Hindlimb muscle (tissue), 1 donor: ENCODE measurements around the gene MYLK. TPM values are rescaled to one million over a fixed set of nuclear protein-coding genes. Genes with fewer than 3 reads are reported as not detected.

ENCODE experiments used
- DNase-seq: peaks from one replicate; pipeline ENCODE4 v3.0.0-alpha.2; 2013
- polyA plus RNA-seq: library from polyadenylated mRNA; unstranded; fragments of 120-200 nt; gene quantifications from one replicate; pipeline ENCODE4 v1.2.1, GENCODE V29; 2013; ENCODE audit not compliant: insufficient read length

The MYLK gene
- polyA plus RNA-seq, 1 donor, result 23.9 TPM

DNA sequence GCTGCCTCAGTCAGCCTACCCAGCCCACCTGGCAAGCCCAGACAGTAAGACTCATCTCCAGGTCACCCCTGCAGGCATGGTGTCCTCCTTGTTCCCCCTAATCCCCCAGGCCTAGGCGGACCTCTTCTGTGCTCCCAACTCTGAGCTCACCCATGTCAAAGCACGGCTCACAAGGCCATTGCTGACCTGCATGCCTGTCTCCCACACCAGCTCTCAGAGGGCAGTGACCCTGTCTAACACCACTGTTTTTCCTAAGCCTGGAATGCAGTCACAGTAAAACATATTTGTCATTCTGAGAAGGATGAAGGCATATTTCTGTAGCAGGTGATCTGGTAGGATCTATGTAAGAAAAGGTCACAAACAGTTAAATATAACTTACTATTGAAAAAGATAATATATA lies 189.0 kb downstream of the MYLK start:
- no peak for DNase-seq

GRCh38 chr3:123694366-123695087 lies 189.6 kb downstream of the MYLK start:
- DNase-seq, result no peak

DNA sequence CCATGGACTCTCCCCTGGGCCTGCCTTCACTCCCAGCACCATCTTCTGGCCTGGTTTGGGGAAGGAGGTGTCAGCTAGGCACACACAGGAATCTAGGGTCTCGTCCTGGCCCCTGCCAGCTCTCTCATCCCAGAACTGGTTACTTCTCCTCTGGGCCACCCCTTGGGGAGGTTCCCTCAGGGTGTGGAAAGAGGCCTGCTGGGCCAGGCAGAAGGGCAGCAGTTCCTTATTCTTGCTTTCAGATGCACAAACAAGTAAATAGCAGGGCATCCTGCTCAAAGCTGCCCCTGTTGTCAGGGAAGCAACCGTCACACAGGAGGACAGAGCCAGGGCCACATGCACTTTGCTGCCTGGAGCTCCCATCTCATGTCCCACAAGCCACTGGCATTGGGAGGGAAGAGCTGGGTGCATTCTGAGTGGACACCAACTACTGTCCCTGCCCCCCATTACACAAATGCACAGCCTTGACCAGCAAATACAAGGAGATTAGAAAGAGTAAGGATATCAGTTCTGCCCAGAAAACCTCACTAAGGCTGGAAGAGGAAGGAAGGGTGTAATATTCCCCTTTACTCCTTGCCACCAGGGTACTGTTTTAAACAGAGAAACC lies 190.4 kb downstream of the MYLK start:
- DNase-seq, result no peak

DNA sequence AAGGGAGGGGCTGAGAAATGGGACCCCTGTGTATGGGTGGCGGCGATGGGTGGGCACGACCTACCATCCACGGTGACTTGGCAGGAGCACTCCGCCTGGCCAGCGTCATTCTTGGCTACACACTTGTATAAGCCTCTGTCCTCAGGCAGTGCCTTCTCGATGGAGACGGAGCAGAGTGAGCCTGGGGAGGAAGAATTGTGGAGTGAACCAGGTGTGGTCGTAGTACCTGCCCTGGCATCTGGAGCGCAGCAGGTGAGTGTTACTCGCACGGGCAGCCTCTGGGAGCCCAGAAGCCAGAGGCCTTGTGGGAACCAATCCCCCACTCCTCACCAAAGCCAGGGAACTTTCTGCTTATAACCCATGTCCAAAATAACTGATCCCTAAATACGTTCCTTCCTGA lies 191.5 kb downstream of the MYLK start:
- no peak for DNase-seq

DNA sequence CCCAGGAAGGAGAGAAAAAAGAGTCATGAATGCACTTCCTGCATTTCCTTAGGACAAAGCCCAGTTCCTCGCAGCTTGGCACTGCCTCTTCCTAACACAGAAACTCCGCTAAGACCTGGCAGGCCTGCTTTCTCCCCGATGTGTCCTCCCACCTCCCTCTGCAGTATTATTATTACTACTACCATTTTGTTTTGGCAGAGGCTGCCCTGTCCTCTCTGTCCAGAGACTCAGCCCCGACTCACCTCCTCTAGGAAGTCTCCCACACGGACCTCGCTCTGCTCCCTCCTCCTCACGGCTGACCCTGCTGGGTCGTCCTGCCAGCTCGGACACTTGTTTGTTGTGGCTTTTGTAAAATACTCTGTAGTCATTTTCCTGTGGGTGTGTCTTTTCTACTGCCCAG lies 192.1 kb downstream of the MYLK start:
- DNase-seq, result no peak

DNA sequence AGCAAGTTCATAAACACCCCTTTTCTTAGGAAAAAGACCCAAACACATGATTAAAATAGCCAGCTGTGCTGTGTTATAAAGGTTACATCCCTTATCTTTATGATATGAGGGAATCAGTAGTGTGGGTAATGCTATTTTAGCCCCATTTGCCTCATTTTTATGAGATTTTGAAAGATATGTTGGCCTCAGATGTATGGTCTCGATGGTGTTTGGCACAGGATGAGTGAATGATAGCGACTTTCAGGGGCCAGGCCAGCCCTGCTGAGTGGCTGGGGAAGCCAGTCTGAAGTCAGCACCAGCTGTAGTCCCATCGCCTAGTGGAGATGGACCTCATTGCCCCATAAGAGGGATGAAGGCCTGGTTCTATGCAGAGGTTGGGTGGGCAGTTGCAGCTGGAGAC lies 194.3 kb downstream of the MYLK start:
- DNase-seq, result no peak

DNA sequence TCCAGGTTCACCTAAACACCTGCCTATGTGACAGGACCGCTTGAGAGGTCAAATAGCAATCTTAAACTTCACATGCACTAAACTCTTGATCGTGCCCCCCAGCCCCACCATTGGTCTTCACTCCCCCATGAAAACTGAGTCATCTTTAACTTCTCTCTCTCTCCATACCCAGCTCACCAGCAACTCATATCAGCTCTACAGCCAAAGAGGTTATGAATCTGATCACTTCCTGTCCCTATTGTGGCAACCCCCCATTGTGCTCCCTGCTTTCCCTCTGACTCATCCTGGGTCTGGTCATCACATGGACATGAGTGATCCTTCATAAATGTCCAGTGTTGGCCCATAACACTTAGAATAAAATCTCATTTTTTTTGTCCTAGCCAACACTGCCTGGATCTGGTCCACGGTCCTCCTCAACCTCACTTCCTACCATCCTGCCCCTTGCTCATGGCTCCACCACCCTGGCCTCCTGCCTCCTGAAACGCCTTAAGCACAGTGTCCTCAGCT lies 195.8 kb downstream of the MYLK start:
- no peak for DNase-seq

- DNase-seq, result no peak
These were observed 196.8 kb downstream of the MYLK start for GRCh38 chr3:123687286-123687685.

- no peak for DNase-seq
These were observed 197.9 kb downstream of the MYLK start for GRCh38 chr3:123686251-123686650.

DNA sequence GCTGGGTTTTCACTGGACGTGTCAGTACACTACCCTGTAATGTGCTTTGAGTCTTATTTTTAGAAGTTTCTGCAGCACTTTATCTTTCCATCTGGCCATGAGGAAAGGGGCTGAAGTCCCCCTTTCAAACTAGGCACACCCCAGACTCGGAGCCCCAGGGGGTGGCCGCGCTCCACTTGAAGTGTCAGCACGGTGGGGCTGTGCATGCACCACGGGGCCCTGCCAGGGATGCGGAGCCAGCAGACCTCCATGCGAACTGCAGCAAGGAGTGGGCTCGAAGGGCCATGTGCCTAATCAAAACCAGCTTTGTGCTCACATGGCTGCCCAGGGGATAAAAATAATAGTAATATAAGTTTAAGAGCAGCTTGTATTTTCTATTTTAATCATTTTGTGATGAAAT lies 198.4 kb downstream of the MYLK start:
- no peak for DNase-seq

DNA sequence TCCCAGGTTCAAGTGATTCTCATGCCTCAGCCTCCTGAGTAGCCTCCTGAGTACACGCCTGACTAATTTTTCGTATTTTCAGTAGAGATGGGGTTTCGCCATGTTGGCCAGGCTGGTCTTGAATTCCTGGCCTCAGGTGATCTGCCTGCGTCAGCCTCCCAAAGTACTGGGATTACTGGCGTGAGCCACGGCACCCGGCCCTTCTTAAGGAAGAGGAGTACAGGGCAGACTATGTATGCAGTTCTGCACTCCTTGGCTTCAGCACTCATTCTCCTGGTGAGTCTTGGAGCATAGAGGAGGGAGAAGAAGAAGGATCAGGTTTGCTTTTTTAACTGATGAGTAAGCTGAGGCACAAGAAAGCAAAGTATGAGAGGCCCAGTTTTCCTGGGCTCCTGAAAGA lies 199.5 kb downstream of the MYLK start:
- DNase-seq, result no peak

- no peak for DNase-seq
These were observed 199.9 kb downstream of the MYLK start for GRCh38 chr3:123684209-123684608.

GRCh38 chr3:123683505-123684154 lies 200.5 kb downstream of the MYLK start:
- DNase-seq, result no peak

DNA sequence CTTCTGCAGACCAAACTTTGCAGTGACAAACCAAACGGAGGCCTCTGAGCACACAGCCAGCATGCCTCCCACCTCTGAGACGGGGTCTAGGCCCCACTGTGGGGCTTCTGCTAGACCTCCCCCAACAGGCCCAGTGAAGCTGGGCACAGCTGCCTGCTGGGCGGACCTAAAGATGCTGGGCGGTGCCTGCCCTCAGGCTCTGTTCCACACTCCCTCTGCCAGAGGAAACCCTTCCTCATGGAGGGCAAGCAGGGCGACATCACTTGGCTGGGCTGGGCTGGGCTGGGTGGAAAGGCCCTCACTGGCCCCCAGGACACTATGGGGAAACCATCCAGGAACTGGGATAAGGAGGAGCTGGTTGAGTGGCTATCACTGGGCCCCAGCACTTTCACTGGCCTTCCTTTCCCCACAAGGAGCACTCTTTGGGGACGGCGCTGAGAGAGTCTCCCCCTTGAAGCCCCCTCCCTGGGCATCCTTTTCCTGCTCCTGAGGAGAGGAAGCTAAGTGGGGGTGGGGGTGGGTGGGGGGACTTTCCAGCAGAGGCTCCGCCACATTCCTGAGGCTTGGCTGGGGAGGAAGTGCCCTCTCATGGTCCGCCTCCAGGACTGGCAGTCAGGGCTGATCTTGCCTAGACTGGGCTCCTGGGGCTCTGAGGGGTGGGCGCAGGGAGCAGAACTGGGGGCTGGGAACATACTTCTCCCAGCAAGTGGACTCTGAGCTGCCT lies 201.2 kb downstream of the MYLK start:
- no peak for DNase-seq

- no peak for DNase-seq
These were observed 201.8 kb downstream of the MYLK start for GRCh38 chr3:123682302-123682701.

DNA sequence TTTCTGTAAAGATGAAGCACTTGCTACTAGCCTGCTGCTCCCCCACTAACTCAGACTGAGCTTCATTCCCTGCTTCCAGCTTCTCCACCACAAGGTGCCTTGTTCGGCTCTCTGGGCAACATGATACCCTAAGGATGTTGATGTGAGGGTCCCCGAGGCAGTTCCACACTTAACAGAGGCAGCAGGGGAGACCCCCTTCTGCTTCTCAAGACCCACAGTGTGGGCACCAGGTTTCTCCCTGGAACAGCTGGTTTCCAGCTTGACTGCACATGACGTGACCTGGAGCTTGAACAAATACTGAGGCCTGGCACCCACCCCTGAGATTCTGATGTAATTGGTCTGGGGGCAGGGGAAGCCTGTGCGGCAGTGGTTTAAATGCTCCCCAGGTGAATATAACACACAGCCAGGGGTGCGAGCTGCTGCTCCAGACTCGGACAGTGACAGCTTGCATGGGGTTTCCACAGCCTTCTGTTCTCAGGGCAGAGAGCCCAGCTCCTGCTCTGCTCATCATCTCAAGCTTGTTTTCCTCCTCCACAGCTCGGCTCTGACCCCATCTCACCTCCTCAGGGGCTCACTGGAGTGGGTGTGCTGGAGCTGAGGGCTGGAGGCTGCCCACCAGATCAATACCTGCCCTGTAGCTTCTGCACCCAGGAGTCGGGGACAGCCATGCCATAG lies 204.3 kb downstream of the MYLK start:
- no peak for DNase-seq

DNA sequence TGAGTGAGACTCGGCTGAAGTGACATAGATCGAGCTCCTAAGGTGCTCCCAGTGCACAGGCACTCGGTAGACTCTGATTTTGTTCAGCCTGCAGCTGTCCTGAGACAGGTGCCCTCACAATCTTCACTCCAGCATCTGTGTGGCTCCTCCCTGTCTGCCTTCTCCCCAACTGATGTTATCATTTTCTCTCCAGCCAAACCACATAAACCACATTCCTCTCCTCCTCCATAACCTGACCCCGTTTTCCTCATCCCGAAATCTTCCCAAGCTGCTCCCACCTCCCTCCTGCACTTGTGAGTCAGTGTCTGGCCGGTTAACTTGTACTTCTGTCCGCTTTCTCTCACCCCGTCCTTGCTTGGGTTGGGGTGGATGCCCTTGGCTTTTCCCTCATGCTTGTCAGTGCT lies 206.0 kb downstream of the MYLK start:
- DNase-seq, result no peak

DNA sequence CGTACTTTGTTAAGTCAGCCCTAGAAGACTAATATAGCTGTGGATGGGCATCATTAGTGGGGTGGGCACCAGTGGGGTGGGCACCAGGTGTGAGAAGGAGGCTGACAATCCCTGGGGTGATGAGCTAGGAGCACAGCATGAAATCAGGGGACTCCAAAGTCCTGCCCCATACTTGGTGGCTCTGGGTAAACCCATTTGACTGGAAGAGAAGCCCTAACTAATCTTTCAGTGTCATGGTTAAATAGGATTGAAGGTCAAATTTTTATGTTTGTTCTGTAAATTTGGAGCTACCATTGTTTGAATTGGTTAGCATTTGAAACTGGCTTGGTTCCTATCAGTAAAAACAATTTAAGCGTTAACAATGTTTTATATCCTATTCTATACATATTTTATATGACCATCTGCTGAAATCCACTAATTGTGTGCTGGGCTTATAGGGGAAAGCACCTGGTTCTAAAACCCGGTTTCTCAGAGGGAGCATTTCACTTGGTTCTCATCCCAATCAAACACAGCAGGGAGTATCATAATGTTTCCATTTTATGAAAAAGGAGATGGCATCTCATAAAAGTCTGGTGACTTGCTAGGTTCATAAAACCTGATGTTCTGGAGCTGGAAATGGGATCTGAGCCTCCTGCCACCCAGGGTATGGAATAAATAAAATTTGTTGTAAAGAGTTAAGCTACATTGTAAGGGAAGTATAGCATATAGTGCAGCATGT lies 211.5 kb downstream of the MYLK start:
- DNase-seq, result no peak

- DNase-seq, result no peak
These were observed 213.4 kb downstream of the MYLK start for GRCh38 chr3:123670743-123671142.

DNA sequence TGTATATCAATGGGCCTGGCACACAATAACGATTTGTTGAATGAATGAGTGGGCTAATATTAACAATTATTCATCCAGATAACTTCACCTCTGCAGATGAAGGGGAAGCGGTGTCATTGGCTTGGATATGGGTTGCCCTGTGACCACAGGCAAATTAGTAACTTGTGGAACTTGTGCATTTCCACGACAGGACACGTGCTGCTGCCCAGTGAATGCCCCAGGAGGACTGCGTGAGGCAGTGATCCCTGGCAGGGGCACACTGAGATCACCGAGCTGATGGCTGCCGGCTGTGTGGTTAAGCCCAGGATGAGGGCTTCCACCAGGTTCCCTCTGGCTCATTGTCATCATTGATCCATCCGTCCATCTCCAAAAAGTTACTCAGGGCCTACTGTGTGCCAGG lies 215.2 kb downstream of the MYLK start:
- no peak for DNase-seq

DNA sequence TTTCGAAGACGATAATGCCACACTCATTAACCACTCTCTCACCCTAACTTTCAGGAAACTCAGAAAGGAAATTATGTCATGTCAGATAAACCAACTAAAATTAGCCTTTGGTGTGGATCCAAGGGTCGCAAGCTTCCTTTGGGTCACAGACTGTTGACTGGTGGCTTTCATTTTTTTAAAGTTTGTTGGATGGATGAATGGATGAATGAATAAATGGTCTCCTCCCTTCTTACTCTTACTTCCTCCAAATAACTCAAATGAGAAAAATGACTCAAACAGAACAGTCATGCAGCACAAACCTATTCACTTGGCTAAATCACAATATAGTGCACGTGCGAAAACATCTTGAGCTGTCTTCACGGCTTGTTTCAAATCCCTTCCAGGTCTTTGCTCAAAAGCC lies 216.3 kb downstream of the MYLK start:
- no peak for DNase-seq

- no peak for DNase-seq
These were observed 219.4 kb downstream of the MYLK start for GRCh38 chr3:123664753-123665152.
